ENCODE data around the gene ADTRP. TPM values are rescaled to one million over a fixed set of nuclear protein-coding genes. Genes with fewer than 3 reads are reported as not detected.

ADTRP gene
- total RNA-seq, 4 donors from 2014 or later = 0.23 to 0.72 (median 0.67) TPM; not detected in 1

DNA sequence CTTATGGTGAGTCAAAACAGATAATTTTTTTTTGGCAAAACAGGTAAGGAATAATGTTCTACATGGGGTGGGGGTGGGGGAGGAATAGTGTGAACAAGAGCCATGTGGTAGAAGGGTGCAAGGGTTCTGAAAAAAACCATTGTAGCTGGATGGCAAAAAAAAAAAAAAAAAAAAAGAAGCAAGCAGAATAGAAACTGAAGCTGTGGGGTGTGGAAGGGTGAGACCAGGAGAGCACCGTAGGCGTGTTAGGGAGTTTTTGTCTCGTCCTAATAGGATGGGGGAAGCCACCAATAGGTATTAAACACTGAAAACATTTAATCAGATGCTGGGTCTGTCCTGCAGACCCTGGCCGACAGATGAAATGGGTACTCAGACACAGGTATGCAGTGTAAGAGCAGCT is 110.1 kb downstream of the ADTRP start:
- Histone ChIP-seq H3K9me3 (no peaks in the 10 kb centered on the region), H3K36me3 (no peaks in the 10 kb centered on the region), H3K27me3 (peaks cover 5% of the 10 kb centered on the region), H3K27ac (no peak overlapping the region), H3K4me1 (no peaks in the 10 kb centered on the region), H3K4me3 (no peak overlapping the region)
- TF ChIP-seq CTCF (IDR thresholded peaks at IDR 0.05) (no peak), POLR2A (IDR thresholded peaks at IDR 0.05) (no peak), EP300 (IDR thresholded peaks at IDR 0.05) (no peak), POLR2AphosphoS5 (IDR thresholded peaks at IDR 0.05) (no peak)
- no peak for ATAC-seq
- WGBS, 2 donors (ENCODE audit: low coverage in 1 of 2) = 85 to 86% methylated on average over 3 to 4 of the region's 4 CpGs

DNA sequence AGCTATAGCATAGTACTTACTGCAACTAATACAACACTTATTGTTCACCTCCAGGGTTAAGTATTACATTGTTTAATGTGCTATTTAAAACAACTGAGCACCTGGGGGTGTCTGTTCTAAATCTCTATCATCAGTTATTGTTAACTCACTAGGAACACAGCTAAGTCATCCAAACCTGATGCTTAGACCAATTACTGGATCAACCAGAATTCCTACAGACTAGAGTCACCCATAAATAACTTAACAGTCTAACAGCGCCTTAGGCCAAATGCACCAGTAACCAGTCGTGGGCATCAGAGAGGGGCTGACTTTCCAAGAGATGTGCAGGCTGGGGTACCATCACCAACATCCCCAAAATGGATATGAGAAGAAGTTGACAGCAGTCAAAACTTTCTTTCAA is 110.7 kb downstream of the ADTRP start:
- no peak for ATAC-seq
- Histone ChIP-seq H3K27me3 (peaks cover 5% of the 10 kb centered on the region), H3K4me3 (no peak overlapping the region), H3K9me3 (no peaks in the 10 kb centered on the region), H3K27ac (no peak overlapping the region), H3K4me1 (no peaks in the 10 kb centered on the region), H3K36me3 (no peaks in the 10 kb centered on the region)
- TF ChIP-seq POLR2A (IDR thresholded peaks at IDR 0.05) = no peak
- no peak for TF ChIP-seq CTCF (IDR thresholded peaks at IDR 0.05)
- no peak for TF ChIP-seq POLR2AphosphoS5 (IDR thresholded peaks at IDR 0.05)
- TF ChIP-seq EP300 (IDR thresholded peaks at IDR 0.05) = no peak
- WGBS, 2 donors (ENCODE audit: low coverage in 1 of 2) = 92% methylated on average over 2 of the region's 2 CpGs; no CpG with 5 or more reads in 1 of the 2 donors

GRCh38 chr6:11665604-11666326 is 112.8 kb downstream of the ADTRP start:
- H3K9me3 ChIP-seq = no peaks in the 10 kb centered on the region
- peaks cover 5% of the 10 kb centered on the region for H3K27me3 ChIP-seq
- WGBS, 2 donors (ENCODE audit: low coverage in 1 of 2) = 63 to 93% methylated on average over 2 of the region's 2 CpGs
- TF ChIP-seq CTCF (IDR thresholded peaks at IDR 0.05) (no peak), EP300 (IDR thresholded peaks at IDR 0.05) (no peak), POLR2AphosphoS5 (IDR thresholded peaks at IDR 0.05) (no peak), POLR2A (IDR thresholded peaks at IDR 0.05) (no peak)
- H3K4me1 ChIP-seq = no peaks in the 10 kb centered on the region
- no peak for ATAC-seq
- H3K36me3 ChIP-seq = no peaks in the 10 kb centered on the region
- no peak overlapping the region for H3K4me3 ChIP-seq
- no peak overlapping the region for H3K27ac ChIP-seq

Small RNA genes lying within 50 kb of the gene (small RNA-seq; reads per million reads assigned to genes)
- 0 reads per million in 4 donors for gene RF00272

Other genes starting within 250 kb of the ADTRP start
- gene TMEM170B, start 241.1 kb downstream of the ADTRP start, total RNA-seq = 1 to 10 TPM; 8.0 to 8.6 (median 8.3) TPM
- gene HIVEP1, start 233.5 kb upstream of the ADTRP start, total RNA-seq = 10 to 100 TPM; 15.2 to 26.9 (median 17.6) TPM